ENCODE results near the gene FLOT1. TPM values are rescaled to one million over a fixed set of nuclear protein-coding genes. Genes with fewer than 3 reads are reported as not detected.
A peak's percentile ranks its signal among the peaks of the same experiment; 100 is the strongest.

FLOT1 gene
- total RNA-seq, 1 donor from 2014 or later: 77.6 TPM

DNA sequence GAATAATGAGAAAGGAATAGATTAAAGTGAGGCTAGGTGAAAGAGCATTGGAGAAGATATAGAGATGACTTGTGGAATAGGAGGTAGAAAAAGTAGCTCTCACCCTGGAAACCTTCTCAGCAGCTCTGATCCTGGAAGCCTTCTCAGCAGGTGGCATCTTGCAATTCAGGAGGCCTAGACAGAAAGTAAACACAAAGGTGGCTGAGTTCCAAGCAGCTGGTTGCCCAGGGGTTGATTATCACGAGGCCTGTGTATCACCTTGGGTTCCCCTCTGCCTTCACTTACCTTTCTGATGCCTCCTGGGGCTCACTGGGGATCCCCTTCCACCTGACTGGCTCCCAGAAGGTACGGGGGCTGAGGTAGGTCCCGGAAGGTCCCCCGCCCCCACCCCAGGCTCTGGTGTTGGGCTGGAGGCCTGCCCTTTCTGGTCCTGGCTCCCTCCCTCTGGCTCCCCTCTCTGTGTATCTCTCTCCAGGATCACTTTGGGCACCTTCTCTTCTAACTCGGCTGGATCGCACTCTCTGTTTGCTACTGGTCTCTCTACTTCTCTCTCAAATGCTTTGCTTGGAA lies 35.1 kb downstream of the FLOT1 start:
- Histone ChIP-seq H2AFZ (ENCODE audit: low read depth, low read length) (no peak overlapping the region), H3K4me3 (ENCODE audit: insufficient read depth, low read depth, low read length) (no peak overlapping the region), H3K36me3 (ENCODE audit: insufficient read depth, low read length) (peaks cover 25% of the 10 kb centered on the region), H3K9me3 (ENCODE audit: insufficient read depth, low read depth, low read length) (no peaks in the 10 kb centered on the region), H3K27me3 (ENCODE audit: insufficient read depth, low read length) (no peaks in the 10 kb centered on the region), H3K4me1 (ENCODE audit: insufficient read depth, low read length) (no peaks in the 10 kb centered on the region), H3K79me2 (ENCODE audit: insufficient read depth, low read length) (no peaks in the 10 kb centered on the region), H3K27ac (ENCODE audit: low read depth, low read length) (no peak overlapping the region), H3K4me2 (ENCODE audit: low read length) (no peak overlapping the region), H3K9ac (ENCODE audit: low read length) (no peak overlapping the region), H4K20me1 (ENCODE audit: insufficient read depth, low read length) (no peaks in the 10 kb centered on the region)
- Mint-ChIP-seq H3K9me3 (ENCODE audit: unreplicated experiment) (no peaks in the 10 kb centered on the region), H3K4me1 (ENCODE audit: low read depth, unreplicated experiment) (no peaks in the 10 kb centered on the region), H3K27ac (ENCODE audit: unreplicated experiment) (no peak overlapping the region), H3K27me3 (ENCODE audit: low read depth, unreplicated experiment) (no peaks in the 10 kb centered on the region), H3K4me3 (ENCODE audit: unreplicated experiment) (no peak overlapping the region), H3K36me3 (ENCODE audit: low read depth, unreplicated experiment) (peaks cover 40% of the 10 kb centered on the region)
- FAIRE-seq: no peak
- TF ChIP-seq CTCF (IDR thresholded peaks at IDR 0.05; ENCODE audit: insufficient read depth, low read depth, low read length) (no peak), EZH2 (IDR thresholded peaks at IDR 0.05; ENCODE audit: insufficient read depth, low read length) (no peak)
- DNase-seq (ENCODE audit: low read depth): no peak

DNA sequence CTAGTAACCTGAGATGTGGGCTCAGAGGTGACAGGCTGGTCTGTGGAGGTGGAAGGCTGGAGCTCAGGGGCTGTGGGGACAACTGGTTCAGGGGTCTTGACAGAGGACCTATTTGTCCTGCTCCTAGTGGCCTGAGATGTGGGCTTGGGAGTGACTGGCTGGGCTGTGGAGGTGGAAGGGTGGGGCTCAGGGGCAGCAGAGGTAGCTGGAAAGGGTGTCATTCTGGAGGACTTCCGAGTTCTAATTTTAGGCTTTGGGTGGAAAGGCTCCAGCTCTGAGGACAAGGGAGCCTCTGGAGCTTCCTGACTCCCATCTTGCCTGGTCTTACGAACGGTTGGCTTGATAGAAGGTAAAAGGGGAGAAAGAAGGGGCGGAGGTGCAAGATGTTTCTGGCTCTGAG lies 36.9 kb downstream of the FLOT1 start:
- H3K4me1 Mint-ChIP-seq (ENCODE audit: low read depth, unreplicated experiment): no peaks in the 10 kb centered on the region
- peaks cover 29% of the 10 kb centered on the region for H3K36me3 Mint-ChIP-seq (ENCODE audit: low read depth, unreplicated experiment)
- Histone ChIP-seq H3K4me2 (ENCODE audit: low read length) (no peak overlapping the region), H3K27ac (ENCODE audit: low read depth, low read length) (no peak overlapping the region), H2AFZ (ENCODE audit: low read depth, low read length) (no peak overlapping the region), H3K9ac (ENCODE audit: low read length) (no peak overlapping the region), H3K27me3 (ENCODE audit: insufficient read depth, low read length) (no peaks in the 10 kb centered on the region), H3K4me3 (ENCODE audit: insufficient read depth, low read depth, low read length) (no peak overlapping the region), H3K9me3 (ENCODE audit: insufficient read depth, low read depth, low read length) (no peaks in the 10 kb centered on the region), H3K4me1 (ENCODE audit: insufficient read depth, low read length) (no peaks in the 10 kb centered on the region), H3K79me2 (ENCODE audit: insufficient read depth, low read length) (no peaks in the 10 kb centered on the region), H3K36me3 (ENCODE audit: insufficient read depth, low read length) (peaks cover 13% of the 10 kb centered on the region), H4K20me1 (ENCODE audit: insufficient read depth, low read length) (no peaks in the 10 kb centered on the region)
- FAIRE-seq (no peak), DNase-seq (ENCODE audit: low read depth) (no peak)
- TF ChIP-seq EZH2 (IDR thresholded peaks at IDR 0.05; ENCODE audit: insufficient read depth, low read length): no peak
- no peak for TF ChIP-seq CTCF (IDR thresholded peaks at IDR 0.05; ENCODE audit: insufficient read depth, low read depth, low read length)
- no peak overlapping the region for H3K27ac Mint-ChIP-seq (ENCODE audit: unreplicated experiment)
- H3K4me3 Mint-ChIP-seq (ENCODE audit: unreplicated experiment): no peak overlapping the region
- H3K27me3 Mint-ChIP-seq (ENCODE audit: low read depth, unreplicated experiment): no peaks in the 10 kb centered on the region
- H3K9me3 Mint-ChIP-seq (ENCODE audit: unreplicated experiment): no peaks in the 10 kb centered on the region

DNA sequence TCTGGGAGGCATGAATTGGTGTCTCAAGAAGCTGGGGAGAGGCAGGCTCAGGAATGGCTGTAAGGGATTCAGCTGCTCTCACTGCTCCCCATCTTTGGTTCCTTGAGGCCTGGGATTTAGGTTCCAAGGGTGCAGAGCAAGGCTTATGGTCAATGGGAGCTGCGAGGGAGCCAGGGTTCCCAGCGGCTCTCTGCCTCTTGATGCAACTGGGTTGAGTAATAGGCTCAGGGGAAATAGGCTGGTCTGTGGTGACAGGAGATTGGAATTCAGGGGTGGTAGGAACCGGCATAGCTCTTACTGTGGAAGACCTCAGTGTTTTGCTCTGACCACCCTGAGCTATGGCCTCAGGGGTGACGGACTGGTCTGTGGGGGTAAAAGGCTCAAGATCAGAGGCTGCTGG lies 38.7 kb downstream of the FLOT1 start:
- Mint-ChIP-seq H3K4me1 (ENCODE audit: low read depth, unreplicated experiment) (peaks cover 3% of the 10 kb centered on the region), H3K4me3 (ENCODE audit: unreplicated experiment) (peak overlapping the region; percentile 61), H3K36me3 (ENCODE audit: low read depth, unreplicated experiment) (peaks cover 31% of the 10 kb centered on the region), H3K9me3 (ENCODE audit: unreplicated experiment) (no peaks in the 10 kb centered on the region), H3K27ac (ENCODE audit: unreplicated experiment) (no peak overlapping the region), H3K27me3 (ENCODE audit: low read depth, unreplicated experiment) (no peaks in the 10 kb centered on the region)
- Histone ChIP-seq H2AFZ (ENCODE audit: low read depth, low read length) (no peak overlapping the region), H3K27ac (ENCODE audit: low read depth, low read length) (no peak overlapping the region), H3K4me3 (ENCODE audit: insufficient read depth, low read depth, low read length) (no peak overlapping the region), H3K36me3 (ENCODE audit: insufficient read depth, low read length) (peaks cover 15% of the 10 kb centered on the region), H4K20me1 (ENCODE audit: insufficient read depth, low read length) (no peaks in the 10 kb centered on the region), H3K9me3 (ENCODE audit: insufficient read depth, low read depth, low read length) (no peaks in the 10 kb centered on the region), H3K9ac (ENCODE audit: low read length) (no peak overlapping the region), H3K4me1 (ENCODE audit: insufficient read depth, low read length) (no peaks in the 10 kb centered on the region), H3K27me3 (ENCODE audit: insufficient read depth, low read length) (no peaks in the 10 kb centered on the region), H3K79me2 (ENCODE audit: insufficient read depth, low read length) (no peaks in the 10 kb centered on the region), H3K4me2 (ENCODE audit: low read length) (no peak overlapping the region)
- TF ChIP-seq CTCF (IDR thresholded peaks at IDR 0.05; ENCODE audit: insufficient read depth, low read depth, low read length): no peak
- no peak for TF ChIP-seq EZH2 (IDR thresholded peaks at IDR 0.05; ENCODE audit: insufficient read depth, low read length)
- FAIRE-seq: no peak
- no peak for DNase-seq (ENCODE audit: low read depth)
